ENCODE measurements around the gene EIF2B2. TPM values are rescaled to one million over a fixed set of nuclear protein-coding genes. Genes with fewer than 3 reads are reported as not detected.

Gene EIF2B2
- total and polyA plus RNA-seq, 10 of the 15 experiments (the other 5 are each of a cell fraction or from before 2014, with no cell fraction given): 17.4 to 168 (median 65.5) TPM

- TF ChIP-seq RBBP5 (conservative IDR thresholded peaks at IDR 0.05) (no peak), CBX5 (IDR thresholded peaks at IDR 0.05; ENCODE audit: low read depth) (no peak), PAX8 (IDR thresholded peaks at IDR 0.05) (no peak)
Observed at GRCh38 chr14:75016815-75017214, 14.1 kb downstream of the EIF2B2 start (continued).

GRCh38 chr14:75018694-75019093 lies 16.0 kb downstream of the EIF2B2 start:
- POLR2A ChIA-PET: interaction anchor here (0.6 kb wide), 1 partner anchor 354 kb away, joined by 3 read pairs; no protein-coding TSS in a partner anchor
- 98% methylated on average over 3 of the region's 3 CpGs for WGBS (ENCODE audit: insufficient coverage, insufficient replicate concordance, low lambda C conversion rate, missing lambda C conversion rate)
- Histone ChIP-seq H3K79me2 (ENCODE audit: control insufficient read depth, insufficient read depth, low read length) (no peaks in the 10 kb centered on the region), H4K20me1 (ENCODE audit: control insufficient read depth, insufficient read depth) (no peaks in the 10 kb centered on the region), H3K4me3 (no peak overlapping the region), H3K9me3 (replicated peaks; ENCODE audit: control insufficient read depth, insufficient read depth, low read length) (no peaks in the 10 kb centered on the region), H3K27ac (ENCODE audit: control insufficient read depth, insufficient read depth) (no peak overlapping the region), H3K9ac (ENCODE audit: control insufficient read depth, insufficient read depth, low read length) (no peak overlapping the region), H3K27me3 (replicated peaks in 1 of 2; ENCODE audit: control insufficient read depth in 2 of 2, insufficient read depth in 2 of 2, low read length in 1 of 2) (no peaks in the 10 kb centered on the region), H3K4me2 (ENCODE audit: control insufficient read depth, insufficient read depth) (no peak overlapping the region), H2AFZ (ENCODE audit: control insufficient read depth, low read depth, low read length) (no peak overlapping the region), H3K36me3 (ENCODE audit: control insufficient read depth in 2 of 2, insufficient read depth in 2 of 2, low read length in 1 of 2) (peaks cover 0 to 23% of the 10 kb centered on the region in 2 experiments; a peak in 3 of 4 replicates), H3K4me1 (ENCODE audit: control insufficient read depth, insufficient read depth, low read length) (no peaks in the 10 kb centered on the region)
- CTCF ChIA-PET: interaction anchor here (0.7 to 1.8 kb wide), 2 partner anchors 15 to 222 kb away, joined by 3 to 7 read pairs; no protein-coding TSS in a partner anchor
- DNase-seq (ENCODE audit: low read depth, low spot score): no peak
- SMC1A ChIA-PET (ENCODE audit: uncharacterized antibody, unreplicated experiment): interaction anchor here (0.6 to 1.6 kb wide), 2 partner anchors 31 to 286 kb away, joined by 4 read pairs; no protein-coding TSS in a partner anchor
- no TSS peak for BruUV-seq (replicated peaks)
- no peak for FAIRE-seq
- RAD21 ChIA-PET (ENCODE audit: unreplicated experiment): interaction anchor here (0.7 to 1.1 kb wide), 2 partner anchors 62 to 71 kb away, joined by 3 to 4 read pairs; no protein-coding TSS in a partner anchor
- no peak for ATAC-seq
- in situ Hi-C loops (cut with MboI): no loop called here
- intact Hi-C loops (cut with micrococcal nuclease; ENCODE audit: unreplicated experiment): no loop called here
- TF ChIP-seq CEBPB (IDR thresholded peaks at IDR 0.05; ENCODE audit: borderline replicate concordance in 1 of 2, low read depth in 2 of 2, low read length in 2 of 2) (no peak), IRF5 (IDR thresholded peaks at IDR 0.05; ENCODE audit: borderline replicate concordance) (no peak), CBX3 (IDR thresholded peaks at IDR 0.05; ENCODE audit: borderline replicate concordance, low read depth) (no peak), GABPA (IDR thresholded peaks at IDR 0.05; ENCODE audit: low read depth) (no peak), RELB (IDR thresholded peaks at IDR 0.05; ENCODE audit: low read depth) (no peak), RAD21 (IDR thresholded peaks at IDR 0.05; ENCODE audit: insufficient read depth, low read depth, low read length) (no peak), ETV6 (conservative IDR thresholded peaks at IDR 0.05 in 1 of 2, IDR thresholded peaks at IDR 0.05 in 1 of 2; ENCODE audit: borderline replicate concordance in 1 of 2, low read depth in 1 of 2) (no peak), CTCF (IDR thresholded peaks at IDR 0.05 in 2 of 3, conservative IDR thresholded peaks at IDR 0.05 in 1 of 3; ENCODE audit: control insufficient read depth in 2 of 3, extremely low read depth in 1 of 3, insufficient read depth in 1 of 3, low read depth in 3 of 3, low read length in 3 of 3) (no peak), BCLAF1 (IDR thresholded peaks at IDR 0.05) (no peak), BMI1 (IDR thresholded peaks at IDR 0.05; ENCODE audit: borderline replicate concordance) (no peak), ATF7 (IDR thresholded peaks at IDR 0.05; ENCODE audit: low read depth) (no peak), BCL11A (IDR thresholded peaks at IDR 0.05; ENCODE audit: low read depth, low read length) (no peak)

All from GM12878 (cell line).